ENCODE results near the gene IQSEC1.

IQSEC1 gene

GRCh38 chr3:12922881-12923431, 150.3 kb downstream of the IQSEC1 start:
- Histone ChIP-seq H3K9me3 (ENCODE audit: control insufficient read depth in 1 of 2, low read length in 2 of 2) (no peaks in the 10 kb centered on the region), H3K4me1 (ENCODE audit: control insufficient read depth in 1 of 2, insufficient read depth in 2 of 2, low read length in 2 of 2) (no peaks in the 10 kb centered on the region), H3K27ac (ENCODE audit: low read depth, low read length) (no peak overlapping the region), H3K27me3 (ENCODE audit: control insufficient read depth in 1 of 2, insufficient read depth in 2 of 2, low read length in 2 of 2) (no peaks in the 10 kb centered on the region), H3K36me3 (ENCODE audit: control insufficient read depth in 1 of 2, insufficient read depth in 2 of 2, low read length in 2 of 2) (peaks cover 7 to 63% of the 10 kb centered on the region in 2 donors), H3K9ac (ENCODE audit: low read depth in 1 of 2, low read length in 2 of 2) (no peak overlapping the region), H3K4me3 (ENCODE audit: low read depth in 1 of 2, low read length in 2 of 2) (no peak overlapping the region)

- H3K27ac ChIP-seq (ENCODE audit: low read depth, low read length): no peak overlapping the region
- H3K4me1 ChIP-seq (ENCODE audit: control insufficient read depth in 1 of 2, insufficient read depth in 2 of 2, low read length in 2 of 2): no peaks in the 10 kb centered on the region
- H3K9me3 ChIP-seq (ENCODE audit: control insufficient read depth in 1 of 2, low read length in 2 of 2): no peaks in the 10 kb centered on the region
- H3K27me3 ChIP-seq (ENCODE audit: control insufficient read depth in 1 of 2, insufficient read depth in 2 of 2, low read length in 2 of 2): no peaks in the 10 kb centered on the region
- no peak overlapping the region for H3K4me3 ChIP-seq (ENCODE audit: low read depth in 1 of 2, low read length in 2 of 2)
- peaks cover 7 to 66% of the 10 kb centered on the region in 2 donors for H3K36me3 ChIP-seq (ENCODE audit: control insufficient read depth in 1 of 2, insufficient read depth in 2 of 2, low read length in 2 of 2)
- no peak overlapping the region for H3K9ac ChIP-seq (ENCODE audit: low read depth in 1 of 2, low read length in 2 of 2)
These were observed 150.9 kb downstream of the IQSEC1 start for GRCh38 chr3:12922306-12922705.

GRCh38 chr3:12921736-12922135, 151.5 kb downstream of the IQSEC1 start:
- peaks cover 7 to 70% of the 10 kb centered on the region in 2 donors for H3K36me3 ChIP-seq (ENCODE audit: control insufficient read depth in 1 of 2, insufficient read depth in 2 of 2, low read length in 2 of 2)
- H3K4me1 ChIP-seq (ENCODE audit: control insufficient read depth in 1 of 2, insufficient read depth in 2 of 2, low read length in 2 of 2): no peaks in the 10 kb centered on the region
- no peak overlapping the region for H3K27ac ChIP-seq (ENCODE audit: low read depth, low read length)
- no peak overlapping the region for H3K9ac ChIP-seq (ENCODE audit: low read depth in 1 of 2, low read length in 2 of 2)
- no peak overlapping the region for H3K4me3 ChIP-seq (ENCODE audit: low read depth in 1 of 2, low read length in 2 of 2)
- H3K9me3 ChIP-seq (ENCODE audit: control insufficient read depth in 1 of 2, low read length in 2 of 2): no peaks in the 10 kb centered on the region
- no peaks in the 10 kb centered on the region for H3K27me3 ChIP-seq (ENCODE audit: control insufficient read depth in 1 of 2, insufficient read depth in 2 of 2, low read length in 2 of 2)

GRCh38 chr3:12920967-12921366, 152.3 kb downstream of the IQSEC1 start:
- Histone ChIP-seq H3K27me3 (ENCODE audit: control insufficient read depth in 1 of 2, insufficient read depth in 2 of 2, low read length in 2 of 2) (no peaks in the 10 kb centered on the region), H3K36me3 (ENCODE audit: control insufficient read depth in 1 of 2, insufficient read depth in 2 of 2, low read length in 2 of 2) (peaks cover 10 to 69% of the 10 kb centered on the region in 2 donors), H3K27ac (ENCODE audit: low read depth, low read length) (no peak overlapping the region), H3K4me3 (ENCODE audit: low read depth in 1 of 2, low read length in 2 of 2) (no peak overlapping the region), H3K9ac (ENCODE audit: low read depth in 1 of 2, low read length in 2 of 2) (no peak overlapping the region), H3K4me1 (ENCODE audit: control insufficient read depth in 1 of 2, insufficient read depth in 2 of 2, low read length in 2 of 2) (no peaks in the 10 kb centered on the region), H3K9me3 (ENCODE audit: control insufficient read depth in 1 of 2, low read length in 2 of 2) (no peaks in the 10 kb centered on the region)

DNA sequence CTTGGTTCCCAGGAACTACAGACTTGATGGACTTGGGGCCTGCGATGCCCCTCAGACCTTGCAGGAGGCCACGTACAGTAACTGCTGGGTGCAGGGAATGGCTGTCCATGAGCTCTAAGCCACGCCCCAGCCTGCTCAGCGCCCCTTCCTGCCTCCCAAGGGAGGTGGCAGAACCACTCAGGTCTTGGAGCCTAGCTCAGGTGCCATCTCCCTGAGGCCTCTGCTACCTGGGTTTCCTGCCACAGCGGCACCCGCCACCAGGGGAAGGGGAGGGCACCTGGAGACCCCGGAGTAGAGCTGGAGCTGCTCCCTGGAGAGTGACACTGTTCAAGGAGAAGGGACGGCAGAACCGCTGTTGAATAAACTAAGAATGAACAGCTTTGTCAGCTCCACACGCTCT, 154.0 kb downstream of the IQSEC1 start:
- H3K4me1 ChIP-seq (ENCODE audit: control insufficient read depth in 1 of 2, insufficient read depth in 2 of 2, low read length in 2 of 2): no peaks in the 10 kb centered on the region
- H3K4me3 ChIP-seq (ENCODE audit: low read depth in 1 of 2, low read length in 2 of 2): no peak overlapping the region
- H3K9me3 ChIP-seq (ENCODE audit: control insufficient read depth in 1 of 2, low read length in 2 of 2): no peaks in the 10 kb centered on the region
- no peak overlapping the region for H3K9ac ChIP-seq (ENCODE audit: low read depth in 1 of 2, low read length in 2 of 2)
- peaks cover 12 to 56% of the 10 kb centered on the region in 2 donors for H3K36me3 ChIP-seq (ENCODE audit: control insufficient read depth in 1 of 2, insufficient read depth in 2 of 2, low read length in 2 of 2)
- no peaks in the 10 kb centered on the region for H3K27me3 ChIP-seq (ENCODE audit: control insufficient read depth in 1 of 2, insufficient read depth in 2 of 2, low read length in 2 of 2)
- H3K27ac ChIP-seq (ENCODE audit: low read depth, low read length): no peak overlapping the region

DNA sequence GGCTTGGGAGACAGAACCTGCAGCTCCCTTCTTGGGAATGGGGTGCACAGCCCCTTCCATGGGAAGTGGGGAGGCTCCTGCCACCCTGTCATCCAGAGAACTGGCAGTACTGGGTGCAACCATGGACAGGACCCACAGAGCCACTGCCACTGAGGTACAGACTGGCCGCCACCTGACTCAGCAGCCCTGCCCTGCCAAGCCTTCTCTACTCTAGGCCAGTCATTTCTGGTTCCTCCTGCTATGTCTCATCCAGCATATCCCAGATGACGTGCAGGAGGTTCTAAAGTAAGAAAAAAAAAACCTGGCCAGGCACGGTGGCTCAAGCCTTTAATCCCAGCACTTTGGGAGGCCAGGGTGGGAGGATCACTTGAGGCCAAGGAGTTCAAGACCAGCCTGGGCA, 155.0 kb downstream of the IQSEC1 start:
- Histone ChIP-seq H3K27me3 (ENCODE audit: control insufficient read depth in 1 of 2, insufficient read depth in 2 of 2, low read length in 2 of 2) (no peaks in the 10 kb centered on the region), H3K4me1 (ENCODE audit: control insufficient read depth in 1 of 2, insufficient read depth in 2 of 2, low read length in 2 of 2) (no peaks in the 10 kb centered on the region), H3K27ac (ENCODE audit: low read depth, low read length) (no peak overlapping the region), H3K9ac (ENCODE audit: low read depth in 1 of 2, low read length in 2 of 2) (no peak overlapping the region), H3K4me3 (ENCODE audit: low read depth in 1 of 2, low read length in 2 of 2) (no peak overlapping the region), H3K9me3 (ENCODE audit: control insufficient read depth in 1 of 2, low read length in 2 of 2) (no peaks in the 10 kb centered on the region), H3K36me3 (ENCODE audit: control insufficient read depth in 1 of 2, insufficient read depth in 2 of 2, low read length in 2 of 2) (peaks cover 9 to 47% of the 10 kb centered on the region in 2 donors)

DNA sequence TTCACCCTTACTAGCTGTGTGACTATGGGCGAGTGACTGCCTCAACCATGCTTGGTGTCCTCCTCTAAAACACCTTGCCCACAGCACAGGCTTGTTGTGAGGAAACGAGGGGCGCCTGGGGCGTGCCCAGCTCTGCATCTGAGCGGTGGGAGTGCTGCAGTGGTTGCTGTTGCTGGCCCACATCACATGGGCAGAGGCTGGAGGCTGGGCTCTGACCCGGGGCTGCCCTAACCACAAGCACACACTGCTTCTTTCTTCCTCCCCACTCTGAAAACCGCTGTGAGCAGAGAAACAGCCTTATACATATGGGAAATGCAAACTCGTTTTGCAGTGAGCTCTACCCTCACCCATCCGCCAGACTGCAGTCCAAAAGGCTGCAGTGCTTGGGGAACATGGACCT, 157.1 kb downstream of the IQSEC1 start:
- Histone ChIP-seq H3K4me1 (ENCODE audit: control insufficient read depth in 1 of 2, insufficient read depth in 2 of 2, low read length in 2 of 2) (no peaks in the 10 kb centered on the region), H3K4me3 (ENCODE audit: low read depth in 1 of 2, low read length in 2 of 2) (no peak overlapping the region), H3K27ac (ENCODE audit: low read depth, low read length) (no peak overlapping the region), H3K9ac (ENCODE audit: low read depth in 1 of 2, low read length in 2 of 2) (no peak overlapping the region), H3K36me3 (ENCODE audit: control insufficient read depth in 1 of 2, insufficient read depth in 2 of 2, low read length in 2 of 2) (peaks cover 20 to 49% of the 10 kb centered on the region in 2 donors), H3K9me3 (ENCODE audit: control insufficient read depth in 1 of 2, low read length in 2 of 2) (no peaks in the 10 kb centered on the region), H3K27me3 (ENCODE audit: control insufficient read depth in 1 of 2, insufficient read depth in 2 of 2, low read length in 2 of 2) (no peaks in the 10 kb centered on the region)

- no peak overlapping the region for H3K4me3 ChIP-seq (ENCODE audit: low read depth in 1 of 2, low read length in 2 of 2)
- no peaks in the 10 kb centered on the region for H3K9me3 ChIP-seq (ENCODE audit: control insufficient read depth in 1 of 2, low read length in 2 of 2)
- no peak overlapping the region for H3K27ac ChIP-seq (ENCODE audit: low read depth, low read length)
- no peaks in the 10 kb centered on the region for H3K4me1 ChIP-seq (ENCODE audit: control insufficient read depth in 1 of 2, insufficient read depth in 2 of 2, low read length in 2 of 2)
- H3K27me3 ChIP-seq (ENCODE audit: control insufficient read depth in 1 of 2, insufficient read depth in 2 of 2, low read length in 2 of 2): no peaks in the 10 kb centered on the region
- H3K9ac ChIP-seq (ENCODE audit: low read depth in 1 of 2, low read length in 2 of 2): no peak overlapping the region
- H3K36me3 ChIP-seq (ENCODE audit: control insufficient read depth in 1 of 2, insufficient read depth in 2 of 2, low read length in 2 of 2): peaks cover 25 to 47% of the 10 kb centered on the region in 2 donors
These were observed 159.1 kb downstream of the IQSEC1 start for GRCh38 chr3:12914088-12914487.

GRCh38 chr3:12911881-12912415, 161.3 kb downstream of the IQSEC1 start:
- no peaks in the 10 kb centered on the region for H3K4me1 ChIP-seq (ENCODE audit: control insufficient read depth in 1 of 2, insufficient read depth in 2 of 2, low read length in 2 of 2)
- peaks cover 39 to 56% of the 10 kb centered on the region in 2 donors for H3K36me3 ChIP-seq (ENCODE audit: control insufficient read depth in 1 of 2, insufficient read depth in 2 of 2, low read length in 2 of 2)
- no peak overlapping the region for H3K4me3 ChIP-seq (ENCODE audit: low read depth in 1 of 2, low read length in 2 of 2)
- no peaks in the 10 kb centered on the region for H3K9me3 ChIP-seq (ENCODE audit: control insufficient read depth in 1 of 2, low read length in 2 of 2)
- no peak overlapping the region for H3K27ac ChIP-seq (ENCODE audit: low read depth, low read length)
- H3K27me3 ChIP-seq (ENCODE audit: control insufficient read depth in 1 of 2, insufficient read depth in 2 of 2, low read length in 2 of 2): no peaks in the 10 kb centered on the region
- H3K9ac ChIP-seq (ENCODE audit: low read depth in 1 of 2, low read length in 2 of 2): no peak overlapping the region

GRCh38 chr3:12910356-12911099, 162.7 kb downstream of the IQSEC1 start:
- Histone ChIP-seq H3K9me3 (ENCODE audit: control insufficient read depth in 1 of 2, low read length in 2 of 2) (no peaks in the 10 kb centered on the region), H3K4me1 (ENCODE audit: control insufficient read depth in 1 of 2, insufficient read depth in 2 of 2, low read length in 2 of 2) (no peaks in the 10 kb centered on the region), H3K27me3 (ENCODE audit: control insufficient read depth in 1 of 2, insufficient read depth in 2 of 2, low read length in 2 of 2) (no peaks in the 10 kb centered on the region), H3K36me3 (ENCODE audit: control insufficient read depth in 1 of 2, insufficient read depth in 2 of 2, low read length in 2 of 2) (peaks cover 44 to 68% of the 10 kb centered on the region in 2 donors), H3K4me3 (ENCODE audit: low read depth in 1 of 2, low read length in 2 of 2) (no peak overlapping the region), H3K27ac (ENCODE audit: low read depth, low read length) (no peak overlapping the region), H3K9ac (ENCODE audit: low read depth in 1 of 2, low read length in 2 of 2) (no peak overlapping the region)
